Heart left ventricle (tissue), 13 donors: ENCODE data around the gene UNC93A.
"Not testable (repeated sequence)": the region's sequence is repeated elsewhere in the genome, so short reads cannot be mapped to it uniquely, and the experiment has no call there.

Experiments used
- CTCF ChIP-seq, 12 donors: fragments of 200-600 bp; sonication (generic) in 4 of 12; IDR thresholded peaks; one replicate each; pipeline versions ENCODE4 v1.5.0 to v1.8.0; 2018 to 2022; ENCODE audit warnings: antibody characterized with exemption in 12 of 12, mild to moderate bottlenecking in 5 of 12
- POLR2A ChIP-seq, 2 donors: fragments of 450-650 bp; IDR thresholded peaks; one replicate each; pipeline ENCODE4 v1.6.1; 2017; ENCODE audit warnings: antibody characterized with exemption in 2 of 2, mild to moderate bottlenecking in 2 of 2, moderate library complexity in 2 of 2
- donor health status: ischemic (EF 13 %, LVEDD 7.1; RV severe dilation, severe dysfunction).
- donor health status: DM: no; HTN: yes; CAD: no.
- donor health status: DM: no; HTN: no; CAD: no.
- donor health status: ischemic (EF 25% LVEDD 6.9; RV normal size, moderate dysfunction).
- donor health status: ischemic (EF 25% LVEDD 5.7; RV mildly dilated, moderate dysfunction).
- donor health status: ischemic (EF 35%, LVEDD 5.7; RV mildly dilated, moderate dysfunction).
- donor health status: nonischemic (EF 11% LVEDD 7.7; RV severe dilation, severe dysfunction).
- donor health status: DM: yes; HTN: yes; CAD: no.
- donor health status: PGD.
- donor health status: ischemic (EF 29% LVEDD 5.4; RV normal size, mild dysfunction).
- donor health status: nonischemic (EF 23%, LVEDD 6.1; RV moderate dilation, normal function).

GRCh38 chr6:167311691-167312090, 20.6 kb downstream of the UNC93A start:
- not testable (repeated sequence) for TF ChIP-seq CTCF, POLR2A (IDR thresholded peaks at IDR 0.05)
